ENCODE data around the gene VPS4B. TPM values are rescaled to one million over a fixed set of nuclear protein-coding genes. Genes with fewer than 3 reads are reported as not detected.
A peak's percentile ranks its signal among the peaks of the same experiment; 100 is the strongest.

The VPS4B gene
- total RNA-seq, 4 donors from 2014 or later, result 43.7 to 49.8 (median 44.6) TPM

- Histone ChIP-seq H3K27me3 (no peaks in the 10 kb centered on the region), H3K4me3 (no peak overlapping the region), H3K9me3 (no peaks in the 10 kb centered on the region), H3K27ac (no peak overlapping the region), H3K4me1 (no peaks in the 10 kb centered on the region), H3K36me3 (peaks cover 90% of the 10 kb centered on the region)
- TF ChIP-seq POLR2A (IDR thresholded peaks at IDR 0.05), result no peak
- TF ChIP-seq POLR2AphosphoS5 (IDR thresholded peaks at IDR 0.05), result no peak
- no peak for TF ChIP-seq CTCF (IDR thresholded peaks at IDR 0.05)
- no peak for TF ChIP-seq EP300 (IDR thresholded peaks at IDR 0.05)
- DNase-seq (ENCODE audit: low spot score in 2 of 2), result no peak
- WGBS, result 61% methylated on average over 7 of the region's 7 CpGs
Measured at GRCh38 chr18:63356272-63356896, 65.9 kb downstream of the VPS4B start.

- H3K27me3 ChIP-seq, result no peaks in the 10 kb centered on the region
- H3K4me1 ChIP-seq, result peaks cover 24% of the 10 kb centered on the region
- no peak overlapping the region for H3K4me3 ChIP-seq
- no peak for DNase-seq (ENCODE audit: low spot score in 2 of 2)
- no peak overlapping the region for H3K27ac ChIP-seq
- WGBS, result 46% methylated on average over 2 of the region's 2 CpGs
- peaks cover 75% of the 10 kb centered on the region for H3K36me3 ChIP-seq
- no peaks in the 10 kb centered on the region for H3K9me3 ChIP-seq
- no peak for TF ChIP-seq EP300 (IDR thresholded peaks at IDR 0.05)
- no peak for TF ChIP-seq POLR2AphosphoS5 (IDR thresholded peaks at IDR 0.05)
- no peak for TF ChIP-seq POLR2A (IDR thresholded peaks at IDR 0.05)
- TF ChIP-seq CTCF (IDR thresholded peaks at IDR 0.05), result no peak
Measured at GRCh38 chr18:63350230-63350629, 72.0 kb downstream of the VPS4B start.

DNA sequence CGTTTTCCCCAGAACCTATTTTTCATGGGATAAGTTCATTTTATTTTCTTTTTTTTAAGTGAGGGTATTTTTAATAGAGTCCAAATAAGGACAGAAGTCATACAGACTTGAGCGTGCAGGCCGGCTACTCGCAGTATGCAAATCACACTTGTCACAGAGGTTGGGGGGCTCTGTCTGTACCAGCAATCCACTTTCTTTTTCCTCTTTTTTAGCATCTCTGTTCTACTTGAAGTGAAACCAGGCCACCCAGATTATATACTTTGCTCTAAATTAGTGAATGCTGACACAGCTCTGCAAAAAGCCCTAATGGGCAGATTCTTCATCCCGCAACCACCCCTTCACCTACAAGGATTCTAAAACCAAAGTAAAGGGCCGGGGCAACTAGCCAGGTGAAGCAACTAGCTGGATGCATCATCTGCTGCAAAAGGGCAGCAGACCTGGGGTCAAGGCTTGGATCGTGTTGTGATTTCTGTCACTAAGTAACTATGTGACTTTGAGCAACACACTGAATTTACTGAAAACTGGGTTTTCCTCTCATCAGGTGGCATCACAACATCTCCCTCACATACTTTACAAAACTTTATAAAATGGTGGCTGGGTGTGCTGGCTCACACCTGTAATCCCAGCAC is 73.7 kb downstream of the VPS4B start:
- no peak for TF ChIP-seq POLR2A (IDR thresholded peaks at IDR 0.05)
- no peak for TF ChIP-seq EP300 (IDR thresholded peaks at IDR 0.05)
- TF ChIP-seq CTCF (IDR thresholded peaks at IDR 0.05), result no peak
- no peak for TF ChIP-seq POLR2AphosphoS5 (IDR thresholded peaks at IDR 0.05)
- H3K27me3 ChIP-seq, result no peaks in the 10 kb centered on the region
- 96% methylated on average over 7 of the region's 7 CpGs for WGBS

GRCh38 chr18:63346480-63347183 is 75.6 kb downstream of the VPS4B start:
- peaks cover 70% of the 10 kb centered on the region for H3K36me3 ChIP-seq
- DNase-seq (ENCODE audit: low spot score in 2 of 2), result no peak

More for the DNA sequence above, 73.7 kb downstream of the VPS4B start:
- Histone ChIP-seq H3K9me3 (no peaks in the 10 kb centered on the region), H3K4me3 (no peak overlapping the region), H3K27ac (no peak overlapping the region), H3K4me1 (peaks cover 30% of the 10 kb centered on the region), H3K36me3 (peaks cover 77% of the 10 kb centered on the region)
- no peak for DNase-seq (ENCODE audit: low spot score in 2 of 2)

More at GRCh38 chr18:63346480-63347183, 75.6 kb downstream of the VPS4B start:
- Histone ChIP-seq H3K27ac (peak overlapping the region; percentile 89), H3K4me1 (peaks cover 33% of the 10 kb centered on the region), H3K27me3 (no peaks in the 10 kb centered on the region), H3K4me3 (peak overlapping the region; percentile 10), H3K9me3 (no peaks in the 10 kb centered on the region)
- no peak for TF ChIP-seq EP300 (IDR thresholded peaks at IDR 0.05)
- TF ChIP-seq CTCF (IDR thresholded peaks at IDR 0.05), result no peak
- no peak for TF ChIP-seq POLR2AphosphoS5 (IDR thresholded peaks at IDR 0.05)
- no peak for TF ChIP-seq POLR2A (IDR thresholded peaks at IDR 0.05)
- WGBS, result 58% methylated on average over 7 of the region's 7 CpGs

All from suprapubic skin (tissue), 4 donors.